ENCODE measurements around the gene TMEM87B. TPM values are rescaled to one million over a fixed set of nuclear protein-coding genes. Genes with fewer than 3 reads are reported as not detected.
A peak's percentile ranks its signal among the peaks of the same experiment; 100 is the strongest.

TMEM87B gene
- total and polyA plus RNA-seq, 10 of the 15 experiments (the other 5 are each of a cell fraction or from before 2014, with no cell fraction given): 5.7 to 20.6 (median 12.3) TPM

DNA sequence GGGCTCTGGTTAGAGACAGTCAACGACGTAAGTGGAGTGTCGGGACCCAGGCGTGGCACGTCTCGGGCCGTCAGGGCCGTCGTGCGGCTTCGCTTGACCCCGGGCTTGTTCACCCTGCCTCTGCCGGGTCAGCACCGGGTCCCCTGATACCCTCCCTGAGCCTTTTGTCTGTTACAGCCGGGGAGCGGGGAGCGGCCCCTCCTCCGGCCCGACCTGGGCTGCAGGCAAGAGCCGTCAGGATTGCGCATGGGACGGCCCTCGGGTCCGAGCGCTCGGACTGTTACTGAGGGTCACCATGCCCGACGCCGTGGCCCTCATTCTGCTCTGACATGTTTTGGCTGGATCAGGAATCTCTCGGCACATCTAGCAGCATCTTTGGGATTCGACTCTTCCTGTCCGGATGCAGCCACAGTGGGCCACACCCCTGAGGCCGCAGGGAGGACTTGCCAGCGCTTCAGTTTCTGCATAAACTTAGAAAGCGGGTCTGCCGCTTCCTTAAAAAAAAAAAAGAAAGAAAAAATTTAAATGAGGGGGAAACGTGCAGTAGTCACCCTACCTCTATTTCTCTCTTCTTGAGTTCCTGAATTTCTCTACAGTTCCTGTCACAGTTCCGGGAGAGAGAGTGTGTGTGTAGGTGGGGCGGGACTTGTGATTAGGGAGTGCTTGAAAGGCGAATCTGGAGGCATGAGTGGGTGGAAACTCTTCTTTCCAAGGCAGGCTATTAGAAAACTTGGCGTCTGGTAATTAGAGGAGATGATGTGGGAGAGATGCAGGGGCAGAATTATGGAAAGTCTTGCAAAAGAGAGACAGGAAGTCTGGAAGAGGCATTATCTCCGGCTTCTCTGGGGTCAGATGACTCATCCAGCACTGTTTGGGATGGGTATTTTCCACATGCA, 909 bp downstream of the TMEM87B start (continued):
- TF ChIP-seq, protein P1, sequence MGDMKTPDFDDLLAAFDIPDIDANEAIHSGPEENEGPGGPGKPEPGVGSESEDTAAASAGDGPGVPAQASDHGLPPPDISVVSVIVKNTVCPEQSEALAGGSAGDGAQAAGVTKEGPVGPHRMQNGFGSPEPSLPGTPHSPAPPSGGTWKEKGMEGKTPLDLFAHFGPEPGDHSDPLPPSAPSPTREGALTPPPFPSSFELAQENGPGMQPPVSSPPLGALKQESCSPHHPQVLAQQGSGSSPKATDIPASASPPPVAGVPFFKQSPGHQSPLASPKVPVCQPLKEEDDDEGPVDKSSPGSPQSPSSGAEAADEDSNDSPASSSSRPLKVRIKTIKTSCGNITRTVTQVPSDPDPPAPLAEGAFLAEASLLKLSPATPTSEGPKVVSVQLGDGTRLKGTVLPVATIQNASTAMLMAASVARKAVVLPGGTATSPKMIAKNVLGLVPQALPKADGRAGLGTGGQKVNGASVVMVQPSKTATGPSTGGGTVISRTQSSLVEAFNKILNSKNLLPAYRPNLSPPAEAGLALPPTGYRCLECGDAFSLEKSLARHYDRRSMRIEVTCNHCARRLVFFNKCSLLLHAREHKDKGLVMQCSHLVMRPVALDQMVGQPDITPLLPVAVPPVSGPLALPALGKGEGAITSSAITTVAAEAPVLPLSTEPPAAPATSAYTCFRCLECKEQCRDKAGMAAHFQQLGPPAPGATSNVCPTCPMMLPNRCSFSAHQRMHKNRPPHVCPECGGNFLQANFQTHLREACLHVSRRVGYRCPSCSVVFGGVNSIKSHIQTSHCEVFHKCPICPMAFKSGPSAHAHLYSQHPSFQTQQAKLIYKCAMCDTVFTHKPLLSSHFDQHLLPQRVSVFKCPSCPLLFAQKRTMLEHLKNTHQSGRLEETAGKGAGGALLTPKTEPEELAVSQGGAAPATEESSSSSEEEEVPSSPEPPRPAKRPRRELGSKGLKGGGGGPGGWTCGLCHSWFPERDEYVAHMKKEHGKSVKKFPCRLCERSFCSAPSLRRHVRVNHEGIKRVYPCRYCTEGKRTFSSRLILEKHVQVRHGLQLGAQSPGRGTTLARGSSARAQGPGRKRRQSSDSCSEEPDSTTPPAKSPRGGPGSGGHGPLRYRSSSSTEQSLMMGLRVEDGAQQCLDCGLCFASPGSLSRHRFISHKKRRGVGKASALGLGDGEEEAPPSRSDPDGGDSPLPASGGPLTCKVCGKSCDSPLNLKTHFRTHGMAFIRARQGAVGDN (IDR thresholded peaks at IDR 0.05): no peak
- TF ChIP-seq IKZF1 (conservative IDR thresholded peaks at IDR 0.05) (0 out of 2 replicates have a peak, but pooled peaks have one; percentile 10), SP1 (IDR thresholded peaks at IDR 0.05; ENCODE audit: low read depth, low read length) (no peak), LARP7 (IDR thresholded peaks at IDR 0.05) (no peak; the same call in none of the 2 replicates), SMAD5 (IDR thresholded peaks at IDR 0.05; ENCODE audit: low read depth) (0 out of 2 replicates have a peak, but pooled peaks have one; percentile 40), EGR1 (IDR thresholded peaks at IDR 0.05; ENCODE audit: borderline replicate concordance in 1 of 2, low read depth in 2 of 2, low read length in 2 of 2) (peak in 1 of 2 experiments; percentile 67; a peak in 1 of 3 replicates), CHD2 (IDR thresholded peaks at IDR 0.05; ENCODE audit: borderline replicate concordance, low read depth, low read length) (no peak), NFYA (IDR thresholded peaks at IDR 0.05; ENCODE audit: borderline replicate concordance, low read depth, low read length) (no peak), POLR2A (IDR thresholded peaks at IDR 0.05; ENCODE audit: low read depth, low read length) (no peak), IKZF2 (IDR thresholded peaks at IDR 0.05) (peak; percentile 44 to 59; a peak in 3 of 4 replicates), TCF7 (IDR thresholded peaks at IDR 0.05; ENCODE audit: borderline replicate concordance) (no peak), CREB1 (IDR thresholded peaks at IDR 0.05; ENCODE audit: low read depth) (0 out of 2 replicates have a peak, but pooled peaks have one; percentile 17), ASH2L (IDR thresholded peaks at IDR 0.05; ENCODE audit: borderline replicate concordance, low read depth) (peak; percentile 32; the same call in 1 of the 2 replicates), ATF7 (IDR thresholded peaks at IDR 0.05; ENCODE audit: low read depth) (no peak), KDM1A (IDR thresholded peaks at IDR 0.05; ENCODE audit: borderline replicate concordance) (no peak), RCOR1 (conservative IDR thresholded peaks at IDR 0.05; ENCODE audit: low read depth, low read length) (0 out of 2 replicates have a peak, but pooled peaks have one; percentile 32)
- TF ChIP-seq, protein P2, sequence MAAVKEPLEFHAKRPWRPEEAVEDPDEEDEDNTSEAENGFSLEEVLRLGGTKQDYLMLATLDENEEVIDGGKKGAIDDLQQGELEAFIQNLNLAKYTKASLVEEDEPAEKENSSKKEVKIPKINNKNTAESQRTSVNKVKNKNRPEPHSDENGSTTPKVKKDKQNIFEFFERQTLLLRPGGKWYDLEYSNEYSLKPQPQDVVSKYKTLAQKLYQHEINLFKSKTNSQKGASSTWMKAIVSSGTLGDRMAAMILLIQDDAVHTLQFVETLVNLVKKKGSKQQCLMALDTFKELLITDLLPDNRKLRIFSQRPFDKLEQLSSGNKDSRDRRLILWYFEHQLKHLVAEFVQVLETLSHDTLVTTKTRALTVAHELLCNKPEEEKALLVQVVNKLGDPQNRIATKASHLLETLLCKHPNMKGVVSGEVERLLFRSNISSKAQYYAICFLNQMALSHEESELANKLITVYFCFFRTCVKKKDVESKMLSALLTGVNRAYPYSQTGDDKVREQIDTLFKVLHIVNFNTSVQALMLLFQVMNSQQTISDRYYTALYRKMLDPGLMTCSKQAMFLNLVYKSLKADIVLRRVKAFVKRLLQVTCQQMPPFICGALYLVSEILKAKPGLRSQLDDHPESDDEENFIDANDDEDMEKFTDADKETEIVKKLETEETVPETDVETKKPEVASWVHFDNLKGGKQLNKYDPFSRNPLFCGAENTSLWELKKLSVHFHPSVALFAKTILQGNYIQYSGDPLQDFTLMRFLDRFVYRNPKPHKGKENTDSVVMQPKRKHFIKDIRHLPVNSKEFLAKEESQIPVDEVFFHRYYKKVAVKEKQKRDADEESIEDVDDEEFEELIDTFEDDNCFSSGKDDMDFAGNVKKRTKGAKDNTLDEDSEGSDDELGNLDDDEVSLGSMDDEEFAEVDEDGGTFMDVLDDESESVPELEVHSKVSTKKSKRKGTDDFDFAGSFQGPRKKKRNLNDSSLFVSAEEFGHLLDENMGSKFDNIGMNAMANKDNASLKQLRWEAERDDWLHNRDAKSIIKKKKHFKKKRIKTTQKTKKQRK (IDR thresholded peaks at IDR 0.05; ENCODE audit: low read depth, low read length): no peak
- TF ChIP-seq, protein P3, sequence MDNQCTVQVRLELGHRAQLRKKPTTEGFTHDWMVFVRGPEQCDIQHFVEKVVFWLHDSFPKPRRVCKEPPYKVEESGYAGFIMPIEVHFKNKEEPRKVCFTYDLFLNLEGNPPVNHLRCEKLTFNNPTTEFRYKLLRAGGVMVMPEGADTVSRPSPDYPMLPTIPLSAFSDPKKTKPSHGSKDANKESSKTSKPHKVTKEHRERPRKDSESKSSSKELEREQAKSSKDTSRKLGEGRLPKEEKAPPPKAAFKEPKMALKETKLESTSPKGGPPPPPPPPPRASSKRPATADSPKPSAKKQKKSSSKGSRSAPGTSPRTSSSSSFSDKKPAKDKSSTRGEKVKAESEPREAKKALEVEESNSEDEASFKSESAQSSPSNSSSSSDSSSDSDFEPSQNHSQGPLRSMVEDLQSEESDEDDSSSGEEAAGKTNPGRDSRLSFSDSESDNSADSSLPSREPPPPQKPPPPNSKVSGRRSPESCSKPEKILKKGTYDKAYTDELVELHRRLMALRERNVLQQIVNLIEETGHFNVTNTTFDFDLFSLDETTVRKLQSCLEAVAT (IDR thresholded peaks at IDR 0.05): no peak
- TF ChIP-seq, protein P4, sequence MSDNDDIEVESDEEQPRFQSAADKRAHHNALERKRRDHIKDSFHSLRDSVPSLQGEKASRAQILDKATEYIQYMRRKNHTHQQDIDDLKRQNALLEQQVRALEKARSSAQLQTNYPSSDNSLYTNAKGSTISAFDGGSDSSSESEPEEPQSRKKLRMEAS (IDR thresholded peaks at IDR 0.05; ENCODE audit: low read depth, low read length): no peak
- TF ChIP-seq, protein P5, sequence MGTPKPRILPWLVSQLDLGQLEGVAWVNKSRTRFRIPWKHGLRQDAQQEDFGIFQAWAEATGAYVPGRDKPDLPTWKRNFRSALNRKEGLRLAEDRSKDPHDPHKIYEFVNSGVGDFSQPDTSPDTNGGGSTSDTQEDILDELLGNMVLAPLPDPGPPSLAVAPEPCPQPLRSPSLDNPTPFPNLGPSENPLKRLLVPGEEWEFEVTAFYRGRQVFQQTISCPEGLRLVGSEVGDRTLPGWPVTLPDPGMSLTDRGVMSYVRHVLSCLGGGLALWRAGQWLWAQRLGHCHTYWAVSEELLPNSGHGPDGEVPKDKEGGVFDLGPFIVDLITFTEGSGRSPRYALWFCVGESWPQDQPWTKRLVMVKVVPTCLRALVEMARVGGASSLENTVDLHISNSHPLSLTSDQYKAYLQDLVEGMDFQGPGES (IDR thresholded peaks at IDR 0.05): no peak
